Stimulated activated CD4-positive, alpha-beta T cell treated with anti-CD3 and anti-CD28 coated beads, Interleukin-12 subunit alpha, Interleukin-12 subunit beta, amount 100 ng/mL, for 24 hours (primary cell): ENCODE data around the gene MTREX.

Experiments used
- DNase-seq, 2 experiments: peaks; one replicate each; pipeline ENCODE4 v3.0.0-alpha.2; 2020; ENCODE audit warnings: low read depth in 2 of 2

Gene MTREX

DNA sequence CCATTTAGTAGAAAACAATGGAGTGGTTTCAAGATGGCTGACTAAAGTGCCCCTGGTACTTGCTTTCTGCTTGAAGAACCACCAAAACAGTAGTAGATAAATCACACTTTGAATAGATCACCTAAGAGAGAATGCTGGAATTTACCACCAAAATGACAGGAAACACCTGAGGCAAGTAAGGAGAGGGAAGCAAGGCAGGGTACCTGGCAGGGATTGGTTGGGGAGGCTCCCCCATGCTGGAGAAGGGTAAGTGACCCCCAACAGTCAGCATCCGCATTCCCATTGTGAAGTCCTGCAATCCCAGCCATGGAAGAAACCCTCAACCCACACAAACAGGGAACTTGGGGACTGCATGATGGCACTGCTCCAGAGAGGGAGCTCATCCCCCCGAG lies 121.4 kb downstream of the MTREX start:
- no peak for DNase-seq

DNA sequence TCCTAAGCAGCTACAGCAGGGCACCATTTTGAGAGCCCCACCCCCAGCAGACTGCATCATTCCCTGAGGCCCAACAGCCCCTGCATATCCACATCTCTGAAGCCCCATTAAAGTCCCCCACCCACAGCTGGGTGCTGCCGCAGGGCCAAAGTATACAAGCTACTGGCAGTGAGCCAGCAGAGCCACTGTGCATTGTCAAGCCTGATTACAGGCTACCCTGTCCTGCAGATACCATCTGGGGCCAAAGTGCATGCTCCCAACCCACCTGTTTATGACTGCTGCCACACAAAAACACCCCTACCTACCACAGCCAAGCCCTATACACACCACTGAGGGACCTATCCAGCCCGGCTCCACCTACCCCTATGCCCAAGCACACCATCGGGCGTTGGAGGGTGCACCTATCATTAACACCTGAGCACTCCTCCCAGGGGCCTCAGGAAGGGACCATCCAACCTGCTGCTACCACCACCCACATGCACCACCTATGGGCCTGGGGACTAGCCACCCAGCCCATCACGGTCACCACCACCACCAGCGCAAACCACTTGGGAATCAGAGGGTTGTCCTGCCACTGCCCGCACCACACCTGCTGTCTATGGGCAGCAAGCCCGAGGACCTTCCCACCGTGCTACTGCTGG lies 121.9 kb downstream of the MTREX start:
- no peak for DNase-seq

DNA sequence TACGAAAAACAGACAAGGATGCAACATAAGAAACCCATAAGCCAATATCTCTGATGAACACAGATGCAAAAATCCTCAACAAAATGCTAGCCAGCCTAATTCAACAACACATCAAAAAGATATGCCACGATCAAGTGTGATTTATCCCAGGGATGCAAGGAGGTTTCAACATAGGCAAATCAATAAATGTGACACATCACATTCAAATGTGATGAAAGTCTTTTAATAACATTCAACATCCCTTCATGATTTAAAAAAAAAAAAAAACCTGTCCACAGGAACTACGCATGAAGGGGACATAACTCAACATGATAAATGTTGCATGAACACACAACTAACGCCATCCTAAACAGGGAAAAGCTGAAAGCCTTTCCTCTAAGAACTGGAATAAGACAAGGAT lies 124.8 kb downstream of the MTREX start:
- no peak for DNase-seq

DNA sequence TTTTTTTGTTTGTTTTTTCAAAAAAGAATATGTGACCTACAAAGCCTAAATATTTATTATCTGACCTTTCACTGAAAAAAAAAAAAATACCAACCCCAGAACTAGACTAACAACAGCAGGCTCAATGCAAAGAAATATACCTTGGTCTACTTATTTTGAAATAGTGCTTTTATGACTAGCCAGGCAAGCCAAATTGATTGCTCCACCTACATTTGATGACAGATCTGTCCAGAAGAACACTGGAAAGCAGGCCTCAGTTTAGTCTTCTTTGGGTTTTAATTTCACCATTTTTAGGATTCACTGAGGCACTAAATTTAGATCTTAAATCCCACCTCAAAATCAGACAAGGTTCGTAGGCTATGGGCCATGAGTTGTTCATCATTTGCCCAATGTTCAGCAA lies 129.7 kb downstream of the MTREX start:
- DNase-seq, result no peak

GRCh38 chr5:55437859-55438206 lies 130.0 kb downstream of the MTREX start:
- no peak for DNase-seq

GRCh38 chr5:55438998-55439397 lies 131.2 kb downstream of the MTREX start:
- no peak for DNase-seq

DNA sequence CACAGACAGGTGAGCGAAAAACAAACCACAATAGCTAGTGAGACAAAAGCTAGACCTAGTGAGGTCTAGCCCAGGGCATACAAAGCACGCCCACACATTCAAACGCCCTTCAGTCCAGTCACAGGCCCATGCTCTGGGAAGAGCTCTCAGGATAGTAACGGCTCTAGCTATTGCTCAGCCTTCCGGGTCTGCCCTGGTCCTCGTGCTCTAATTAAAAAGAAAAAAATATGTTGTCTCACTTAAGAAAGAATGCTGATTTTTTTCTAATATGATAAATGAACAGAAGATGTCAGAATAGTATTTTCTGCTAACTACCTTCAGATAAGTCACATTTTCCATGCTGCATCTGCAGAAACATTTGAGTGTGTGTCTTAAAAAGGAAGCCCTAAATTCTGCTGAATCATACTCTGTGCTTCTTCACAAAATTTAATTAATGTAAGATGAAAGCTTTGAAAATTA lies 132.4 kb downstream of the MTREX start:
- no peak for DNase-seq

GRCh38 chr5:55441107-55441771 lies 133.4 kb downstream of the MTREX start:
- no peak for DNase-seq

DNA sequence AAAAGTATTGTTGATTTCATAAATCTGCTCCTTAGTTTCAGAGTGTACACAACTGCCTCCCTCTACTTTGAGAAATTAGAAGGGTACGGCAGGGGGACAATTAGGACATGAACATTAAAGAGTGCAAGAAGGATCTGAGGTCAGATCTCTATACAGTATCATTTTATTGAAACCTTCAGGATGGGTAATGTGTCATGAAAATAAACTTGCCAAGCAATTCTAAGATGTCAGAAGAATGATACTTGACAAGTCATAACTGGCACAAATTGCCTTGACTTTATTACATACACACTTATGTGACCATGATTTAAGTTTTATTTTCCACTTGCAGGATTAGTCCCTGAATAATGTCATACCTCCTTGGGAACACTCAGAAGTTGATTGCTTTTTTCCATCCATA lies 134.2 kb downstream of the MTREX start:
- DNase-seq, result no peak

DNA sequence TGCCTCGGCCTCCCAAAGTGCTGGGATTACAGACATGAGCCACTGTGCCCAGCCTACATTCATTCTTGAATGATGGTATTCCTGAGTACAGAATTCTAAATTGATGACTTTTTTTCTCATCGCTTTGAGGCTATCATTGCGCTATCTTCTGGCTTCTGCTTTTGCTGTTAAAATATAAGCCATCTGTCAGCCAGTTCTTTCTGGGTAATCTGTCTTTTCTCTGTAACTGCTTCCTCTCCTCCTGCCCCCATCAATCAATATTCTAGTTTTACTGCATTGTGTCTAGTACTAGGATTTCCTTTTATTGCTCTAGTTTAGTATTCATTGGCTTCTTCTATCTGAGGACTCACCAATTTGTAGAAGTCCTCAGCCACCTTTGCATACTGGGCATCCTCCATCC lies 138.0 kb downstream of the MTREX start:
- DNase-seq, result no peak

DNA sequence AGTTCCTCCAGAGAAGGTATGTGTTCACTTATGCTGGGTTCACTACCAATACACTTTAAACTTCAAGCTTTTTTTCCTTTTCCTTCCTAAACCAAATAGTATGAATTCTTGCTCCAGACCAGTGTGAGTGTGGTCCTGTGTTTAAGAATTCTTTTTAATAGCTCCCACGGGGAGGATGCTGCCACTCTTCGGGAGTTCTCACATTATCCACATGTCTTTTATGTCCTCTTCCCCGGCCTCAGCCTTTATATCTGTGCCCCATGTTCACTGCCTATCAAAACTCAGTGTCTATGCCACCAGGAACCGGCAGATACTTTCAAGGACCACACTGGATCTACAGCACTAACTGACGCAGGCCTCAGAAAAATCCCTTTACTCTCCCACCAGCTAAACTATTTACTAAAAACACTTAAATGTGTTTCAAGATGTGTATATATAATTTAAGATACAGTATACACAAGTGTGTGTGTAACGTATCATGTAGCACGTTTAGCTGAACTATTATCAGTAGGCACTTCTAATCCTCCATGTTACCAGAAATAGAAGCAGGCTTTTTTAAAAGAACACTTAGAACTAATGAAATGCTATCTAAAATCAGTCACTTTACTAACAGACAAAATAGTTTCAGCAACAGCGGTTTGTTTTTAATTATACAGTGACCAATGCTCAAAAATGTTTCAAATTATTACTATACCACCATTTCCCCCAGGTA lies 139.0 kb downstream of the MTREX start:
- DNase-seq, result no peak

- no peak for DNase-seq
Measured at GRCh38 chr5:55450050-55450765, 142.4 kb downstream of the MTREX start.

DNA sequence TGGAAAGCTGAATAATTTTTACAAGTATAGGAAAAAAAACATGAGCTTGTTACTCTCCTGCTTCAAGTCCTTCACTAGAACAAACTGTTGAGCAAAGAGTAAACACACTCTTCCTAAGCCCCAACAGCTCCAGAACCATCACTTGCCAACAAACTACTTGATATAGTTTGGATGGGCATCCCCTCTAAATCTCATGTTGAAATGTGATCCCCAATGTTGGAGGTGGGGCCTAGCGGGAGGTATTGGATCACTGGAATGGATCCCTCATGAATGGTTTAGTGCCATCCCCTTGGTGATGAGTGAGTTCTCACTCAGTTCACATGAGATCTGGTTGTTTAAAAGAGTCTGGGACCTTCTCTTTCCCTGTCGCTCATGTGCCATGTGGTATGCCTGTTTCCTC lies 144.2 kb downstream of the MTREX start:
- no peak for DNase-seq

GRCh38 chr5:55453211-55453610 lies 145.4 kb downstream of the MTREX start:
- DNase-seq, result no peak

GRCh38 chr5:55454282-55454681 lies 146.5 kb downstream of the MTREX start:
- no peak for DNase-seq

DNA sequence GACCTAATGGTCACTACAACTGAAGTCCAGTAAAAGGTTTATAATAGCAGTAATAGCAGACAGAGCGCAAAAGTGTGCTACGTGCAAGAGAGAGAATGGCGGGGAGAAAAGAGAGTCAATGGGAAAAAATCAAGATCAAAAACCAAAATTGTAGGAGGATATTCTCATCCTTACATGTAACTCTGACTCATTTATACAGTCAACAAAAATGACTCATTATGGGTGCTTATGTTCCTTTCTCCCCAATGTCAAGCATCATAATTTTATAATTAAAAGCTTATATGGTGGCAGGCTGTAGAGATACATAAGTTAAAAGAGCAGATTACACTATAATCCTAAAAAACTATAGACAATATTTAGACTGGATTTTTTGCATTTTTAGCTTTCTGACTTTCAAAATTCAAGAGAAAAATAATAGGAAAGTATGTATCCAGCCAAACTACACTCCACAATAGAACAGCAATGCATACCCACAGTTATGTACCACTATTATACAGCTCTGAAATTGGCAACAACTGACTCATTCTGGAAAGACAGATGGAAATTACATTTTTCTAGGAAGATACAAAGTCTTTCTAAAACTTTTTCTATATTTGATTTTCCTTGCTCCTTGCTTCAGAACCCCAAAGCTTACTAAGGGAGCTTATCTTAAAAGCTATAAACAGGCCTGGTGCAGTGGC lies 148.6 kb downstream of the MTREX start:
- DNase-seq, result no peak

GRCh38 chr5:55459572-55459971 lies 151.8 kb downstream of the MTREX start:
- DNase-seq, result no peak

- DNase-seq, result no peak
Measured at GRCh38 chr5:55463613-55464012, 155.8 kb downstream of the MTREX start.

DNA sequence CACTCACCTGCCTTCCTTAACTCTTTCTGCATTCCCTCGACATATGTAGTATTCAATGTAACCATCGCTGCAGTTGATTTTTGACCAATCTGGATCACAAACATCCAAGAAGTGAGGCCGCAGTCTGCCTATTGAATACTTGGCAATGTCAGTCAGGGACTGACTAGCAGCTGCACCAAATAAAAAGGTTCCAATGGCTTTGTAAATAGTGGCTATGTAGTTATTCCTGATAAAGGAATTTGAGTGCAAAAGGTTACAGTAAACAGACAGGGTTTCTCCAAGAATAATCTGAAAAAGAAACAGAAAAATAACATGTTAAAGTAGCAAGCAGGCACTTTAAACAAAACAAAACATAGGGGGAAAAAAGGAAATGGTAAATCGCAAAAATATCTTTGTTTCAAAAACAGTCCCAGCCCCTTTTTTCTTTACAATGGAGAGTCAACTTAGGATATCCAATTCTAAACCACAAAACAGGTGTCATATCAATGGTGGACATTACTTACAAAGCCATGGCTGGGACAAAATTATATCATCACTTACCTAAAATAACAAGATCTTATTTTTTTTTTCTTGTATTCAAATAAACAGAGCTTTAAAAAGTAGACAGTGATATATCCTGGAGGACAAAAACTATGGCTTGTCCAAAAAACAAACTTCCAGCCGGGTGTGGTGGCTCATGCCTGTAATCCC lies 160.2 kb downstream of the MTREX start:
- DNase-seq, result no peak

DNA sequence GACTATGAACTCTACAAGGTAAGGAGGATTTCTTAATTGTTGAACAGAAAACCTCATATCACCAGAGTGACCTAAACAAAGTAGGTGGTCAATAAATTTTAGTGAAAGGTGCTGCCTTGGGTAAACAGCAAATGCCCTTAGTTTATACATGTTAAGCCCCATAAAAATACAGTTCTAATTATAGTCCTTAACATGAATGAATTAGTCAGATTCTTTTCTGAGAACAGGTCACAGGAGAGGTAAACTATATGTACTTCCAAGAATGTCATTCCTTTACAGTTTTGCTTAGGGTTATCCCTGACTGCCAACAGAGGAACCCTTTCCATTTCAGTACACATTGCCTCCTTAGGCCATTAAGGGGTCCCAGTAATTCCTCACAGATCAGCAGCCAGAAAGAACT lies 162.1 kb downstream of the MTREX start:
- DNase-seq, result no peak

GRCh38 chr5:55470282-55470681 lies 162.5 kb downstream of the MTREX start:
- no peak for DNase-seq
